ENCODE measurements around the gene VPS13C.

DNA sequence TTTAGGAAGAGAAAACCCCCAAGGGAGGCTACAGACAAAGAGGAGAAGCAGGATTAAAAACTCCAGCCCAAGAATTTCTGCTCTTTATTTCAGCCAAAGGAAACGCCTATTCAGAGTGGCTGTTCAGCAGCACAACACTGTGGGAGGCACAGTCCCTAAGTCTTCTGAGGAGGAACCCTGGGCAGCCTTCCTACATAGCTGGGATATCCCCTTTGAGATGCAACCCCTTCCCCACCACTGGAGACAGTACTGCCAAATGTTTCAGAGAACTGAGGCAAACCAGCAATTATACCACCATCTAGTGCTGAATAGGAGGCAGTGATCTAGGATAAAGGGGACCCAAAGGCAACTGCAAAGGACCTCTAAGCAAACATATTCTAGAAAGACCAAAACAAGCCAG lies 168.1 kb downstream of the VPS13C start:
- TF ChIP-seq, protein P1, sequence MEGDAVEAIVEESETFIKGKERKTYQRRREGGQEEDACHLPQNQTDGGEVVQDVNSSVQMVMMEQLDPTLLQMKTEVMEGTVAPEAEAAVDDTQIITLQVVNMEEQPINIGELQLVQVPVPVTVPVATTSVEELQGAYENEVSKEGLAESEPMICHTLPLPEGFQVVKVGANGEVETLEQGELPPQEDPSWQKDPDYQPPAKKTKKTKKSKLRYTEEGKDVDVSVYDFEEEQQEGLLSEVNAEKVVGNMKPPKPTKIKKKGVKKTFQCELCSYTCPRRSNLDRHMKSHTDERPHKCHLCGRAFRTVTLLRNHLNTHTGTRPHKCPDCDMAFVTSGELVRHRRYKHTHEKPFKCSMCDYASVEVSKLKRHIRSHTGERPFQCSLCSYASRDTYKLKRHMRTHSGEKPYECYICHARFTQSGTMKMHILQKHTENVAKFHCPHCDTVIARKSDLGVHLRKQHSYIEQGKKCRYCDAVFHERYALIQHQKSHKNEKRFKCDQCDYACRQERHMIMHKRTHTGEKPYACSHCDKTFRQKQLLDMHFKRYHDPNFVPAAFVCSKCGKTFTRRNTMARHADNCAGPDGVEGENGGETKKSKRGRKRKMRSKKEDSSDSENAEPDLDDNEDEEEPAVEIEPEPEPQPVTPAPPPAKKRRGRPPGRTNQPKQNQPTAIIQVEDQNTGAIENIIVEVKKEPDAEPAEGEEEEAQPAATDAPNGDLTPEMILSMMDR (conservative IDR thresholded peaks at IDR 0.05; ENCODE audit: low read length), result no peak
- TF ChIP-seq EZH2phosphoT487 (IDR thresholded peaks at IDR 0.05; ENCODE audit: borderline replicate concordance), result no peak
